MM.1S (cell line): ENCODE results near the gene KCNA3.

ENCODE experiments used
- CTCF ChIP-seq: fragments of 300-600 bp; sonication (generic); IDR thresholded peaks from 2 replicates; pipeline ENCODE4 v1.5.1; 2016; ENCODE audit warnings: antibody characterized with exemption, low read length, mixed read lengths
- EZH2 ChIP-seq: fragments of 300-600 bp; sonication (generic); optimal IDR thresholded peaks from 2 replicates; pipeline ENCODE3; 2017; ENCODE audit warnings: low read depth, mild to moderate bottlenecking, antibody characterized with exemption, low read length, mixed read lengths

GRCh38 chr1:110645211-110645610 is 29.5 kb downstream of the KCNA3 start:
- TF ChIP-seq CTCF (no peak), EZH2 (no peak)
